Stomach (tissue), 4 donors: Measurements from ENCODE around the gene LRRC61.

Experiments used
- CTCF ChIP-seq, 7 experiments: fragments of 450-650 bp in 4 of 7; fragments of 200-600 bp in 3 of 7; sonication (generic) in 3 of 7; IDR thresholded peaks; one replicate each; pipeline ENCODE4 v1.5.1; 2016 to 2019; ENCODE audit warnings: antibody characterized with exemption in 7 of 7, control low read depth in 2 of 7, mild to moderate bottlenecking in 1 of 7
- POLR2A ChIP-seq, 4 donors: fragments of 450-650 bp; IDR thresholded peaks; one replicate each; pipeline ENCODE4 v1.6.1; 2016; ENCODE audit warnings: antibody characterized with exemption in 4 of 4, control low read depth in 2 of 4, mild to moderate bottlenecking in 1 of 4, moderate library complexity in 1 of 4

- no peak for TF ChIP-seq CTCF (IDR thresholded peaks at IDR 0.05)
- TF ChIP-seq POLR2A (IDR thresholded peaks at IDR 0.05) = no peak
These were observed 21.1 kb downstream of the LRRC61 start for GRCh38 chr7:150344299-150344698.
